Measurements from ENCODE around the gene NUCB2.
A peak's percentile ranks its signal among the peaks of the same experiment; 100 is the strongest.
"Not testable (repeated sequence)": the region's sequence is repeated elsewhere in the genome, so short reads cannot be mapped to it uniquely, and the experiment has no call there.

The NUCB2 gene

DNA sequence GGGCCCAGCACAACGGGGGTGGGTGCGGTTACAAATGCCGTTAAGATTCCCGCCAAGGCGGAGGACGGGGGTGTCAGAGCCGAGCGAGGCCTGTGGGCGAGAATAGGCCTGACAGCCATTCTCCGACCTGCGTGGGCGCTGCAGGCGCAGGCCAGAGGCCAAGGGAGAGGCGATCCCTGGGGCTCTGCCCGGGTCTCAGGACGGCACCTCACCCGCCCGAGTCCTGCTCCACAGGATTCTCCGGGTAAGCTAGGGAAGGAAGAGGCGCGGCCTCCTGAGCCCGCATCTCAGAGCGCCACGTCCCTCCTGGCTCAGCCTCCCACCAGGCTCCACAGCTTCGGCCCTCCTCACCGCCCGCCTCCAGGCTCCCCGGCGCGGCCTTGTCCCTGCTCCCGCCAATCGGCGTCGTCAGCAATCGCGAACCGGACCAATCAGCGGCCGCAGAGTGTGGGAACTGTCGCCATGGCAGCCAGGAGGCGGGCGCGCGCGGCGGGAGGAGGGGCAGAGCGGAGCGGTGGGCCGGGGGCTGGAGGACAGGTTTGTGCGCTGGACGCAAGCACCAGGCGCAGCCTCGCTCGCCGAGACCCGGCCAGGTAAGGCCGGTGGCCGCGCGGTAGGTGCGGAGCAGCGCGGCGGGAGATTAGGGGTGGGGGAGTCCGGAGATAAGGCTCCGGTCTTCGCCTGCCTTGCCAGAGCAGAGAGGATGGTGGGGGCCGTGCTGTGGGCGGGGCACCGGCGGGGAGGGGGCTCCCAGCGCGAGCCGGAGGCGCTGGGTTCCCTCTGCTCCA, at the start of gene NUCB2:
TSS of gene NUCB2 (plus strand) at position 504 of the 788 bp plus-strand sequence. CDS start 18,585 bp downstream, outside the sequence.
- peak; percentile 94 to 96 for DNase-seq

DNA sequence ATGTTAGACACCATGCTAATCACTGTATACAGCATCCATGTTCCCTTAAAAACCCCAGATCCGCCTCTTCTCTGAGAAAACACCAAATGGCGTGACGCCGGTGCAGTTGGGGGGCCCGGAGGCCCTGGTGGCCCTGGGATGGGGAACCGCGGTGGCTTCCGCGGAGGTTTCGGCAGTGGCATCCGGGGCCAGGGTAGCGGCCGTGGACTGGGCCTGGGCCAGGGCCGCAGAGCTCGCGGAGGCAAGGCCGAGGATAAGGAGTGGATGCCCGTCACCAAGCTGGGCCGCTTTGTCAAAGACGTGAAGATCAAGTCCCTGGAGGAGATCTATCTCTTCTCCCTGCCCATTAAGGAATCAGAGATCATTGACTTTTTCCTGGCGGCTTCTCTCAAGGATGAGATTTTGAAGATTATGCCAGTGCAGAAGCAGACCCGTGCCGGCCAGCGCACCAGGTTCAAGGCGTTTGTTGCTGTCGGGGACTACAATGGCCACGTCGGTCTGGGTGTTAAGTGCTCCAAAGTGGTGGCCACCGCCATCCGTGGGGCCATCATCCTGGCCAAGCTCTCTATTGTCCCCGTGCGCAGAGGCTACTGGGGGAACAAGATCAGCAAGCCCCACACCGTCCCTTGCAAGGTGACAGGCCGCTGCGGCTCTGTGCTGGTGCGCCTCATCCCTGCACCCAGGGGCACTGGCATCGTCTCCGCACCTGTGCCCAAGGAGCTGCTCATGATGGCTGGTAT, 48.2 kb upstream of the NUCB2 start:
- DNase-seq, result not testable (repeated sequence)

DNA sequence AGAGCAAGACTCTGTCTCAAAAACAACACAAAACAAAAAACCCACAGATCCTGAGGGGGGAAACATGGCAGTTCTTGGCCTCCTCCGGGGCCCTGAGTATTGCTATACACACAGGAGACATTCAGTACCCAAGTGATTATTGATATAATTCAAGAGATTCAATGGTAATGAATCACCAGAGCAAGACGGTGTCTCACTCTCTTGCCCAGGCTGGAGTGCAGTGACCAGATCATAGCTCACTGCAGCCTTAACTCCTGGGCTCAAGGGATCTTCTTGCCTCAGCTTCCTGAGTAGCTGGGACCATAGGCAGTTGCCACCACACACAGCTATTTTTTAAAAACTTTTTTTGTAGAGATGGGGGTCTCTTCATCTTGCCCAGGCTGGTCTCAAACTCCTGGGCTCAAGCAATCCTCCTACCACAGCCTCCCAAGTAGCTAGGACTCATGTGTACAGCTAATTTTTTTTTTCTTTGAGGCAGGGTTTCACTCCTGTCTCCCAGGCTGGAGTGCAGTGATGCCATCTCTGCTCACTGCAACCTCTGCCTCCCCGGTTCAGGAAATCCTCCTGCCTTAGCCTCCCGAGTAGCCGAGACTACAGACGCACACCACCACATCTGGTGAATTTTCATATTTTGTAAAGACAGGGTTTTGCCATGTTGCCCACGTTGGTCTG, 46.9 kb upstream of the NUCB2 start:
- DNase-seq, result no peak

DNA sequence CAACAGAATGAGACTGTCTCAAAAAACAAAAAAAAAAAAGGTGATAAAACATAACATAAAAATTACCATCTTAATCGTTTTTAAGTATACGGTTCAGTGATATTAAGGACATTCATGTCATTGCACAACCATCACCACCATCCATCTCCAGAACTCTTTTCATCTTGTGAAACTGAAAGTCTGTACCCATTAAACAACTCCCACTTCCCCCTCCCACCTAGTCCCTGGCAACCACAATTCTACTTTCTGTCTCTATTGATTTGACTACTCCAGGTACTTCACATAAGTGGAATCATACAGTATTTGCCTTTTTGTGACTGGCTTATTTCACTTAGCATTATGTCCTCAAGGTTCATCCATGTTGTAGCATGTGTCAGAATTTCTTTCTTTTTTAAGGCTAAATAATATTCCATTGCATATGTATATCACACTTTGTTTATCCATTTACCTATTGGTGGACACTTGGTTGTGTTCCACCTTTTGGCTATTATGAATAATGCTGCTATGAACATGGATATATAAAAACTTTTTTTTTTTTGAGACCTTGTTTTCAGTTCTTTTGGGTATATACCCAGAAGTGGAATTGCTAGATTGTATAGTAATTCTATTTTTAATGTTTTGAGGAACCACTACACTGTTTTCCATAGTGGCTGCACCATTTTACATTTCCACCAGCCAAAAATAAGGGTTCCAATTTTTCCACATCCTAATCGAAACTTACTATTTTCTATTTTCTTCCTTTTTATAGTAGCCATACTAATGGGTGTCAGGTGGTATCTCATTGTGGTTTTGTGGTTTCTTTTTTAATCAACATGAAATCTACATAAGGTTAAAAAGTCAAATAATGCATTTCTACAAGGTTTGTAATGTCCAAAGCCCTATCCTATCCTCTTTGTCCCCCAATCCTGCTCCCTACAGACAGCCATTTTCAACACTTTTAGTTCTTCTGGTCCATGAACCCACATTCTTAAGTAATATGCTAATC, 45.4 kb upstream of the NUCB2 start:
- DNase-seq, result peak in 1 of 2 donors; percentile 36

DNA sequence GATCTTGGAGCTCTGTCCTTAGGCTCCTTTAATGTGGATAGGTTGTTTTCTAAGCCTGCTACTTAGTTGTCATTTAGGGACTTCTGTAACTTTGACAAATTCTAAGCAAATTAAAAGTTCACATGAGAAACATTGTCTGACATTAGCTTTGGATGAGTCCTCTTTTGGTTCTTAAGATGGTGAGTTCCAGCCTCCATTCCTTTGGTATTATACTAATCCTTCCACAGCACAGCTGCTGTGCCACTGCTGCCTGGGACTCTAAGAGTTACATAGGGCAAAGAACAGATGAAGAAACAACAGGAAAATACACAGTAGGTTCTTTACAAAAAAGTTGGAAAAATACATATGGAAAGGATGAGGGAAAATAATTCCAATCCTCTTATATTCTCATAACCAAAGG, 43.4 kb upstream of the NUCB2 start:
- no peak for DNase-seq

DNA sequence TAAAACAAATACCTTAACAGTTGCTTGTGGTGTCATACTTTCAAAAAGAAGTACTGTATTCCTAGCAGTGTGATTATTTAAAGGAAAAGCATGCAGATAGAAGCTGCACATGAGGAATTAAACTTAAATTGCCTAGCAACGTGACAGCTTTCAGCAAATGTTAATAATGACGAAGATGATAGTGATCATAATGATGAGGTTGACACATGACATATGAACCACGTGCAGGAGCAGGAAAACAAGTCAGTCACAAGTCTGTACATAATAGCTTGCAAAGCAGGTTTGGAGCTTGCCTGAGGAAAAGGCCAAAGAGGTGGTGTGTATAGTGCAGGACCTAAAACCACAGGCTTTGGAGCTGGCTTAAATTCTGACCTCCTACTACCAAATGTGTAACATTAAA, 38.2 kb upstream of the NUCB2 start:
- no peak for DNase-seq

DNA sequence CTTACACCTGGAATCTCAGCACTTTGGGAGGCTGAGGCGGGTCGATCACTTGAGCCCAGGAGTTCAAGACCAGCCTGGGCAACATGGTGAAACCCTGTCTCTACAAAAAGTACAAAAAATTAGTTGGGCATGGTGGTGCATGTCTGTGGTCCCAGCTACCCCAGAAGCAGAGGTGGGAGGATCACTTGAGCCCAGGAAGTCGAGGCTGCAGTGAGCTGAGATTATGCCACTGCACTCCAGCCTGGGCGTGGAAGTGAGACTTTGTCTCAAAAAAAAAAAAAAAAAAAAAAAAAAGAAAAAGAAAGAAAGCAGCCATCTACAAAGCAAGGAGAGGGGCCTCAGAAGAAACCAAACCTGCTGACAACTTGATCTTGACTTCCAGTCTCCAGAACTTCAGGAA, 36.6 kb upstream of the NUCB2 start:
- DNase-seq, result not testable (repeated sequence)

DNA sequence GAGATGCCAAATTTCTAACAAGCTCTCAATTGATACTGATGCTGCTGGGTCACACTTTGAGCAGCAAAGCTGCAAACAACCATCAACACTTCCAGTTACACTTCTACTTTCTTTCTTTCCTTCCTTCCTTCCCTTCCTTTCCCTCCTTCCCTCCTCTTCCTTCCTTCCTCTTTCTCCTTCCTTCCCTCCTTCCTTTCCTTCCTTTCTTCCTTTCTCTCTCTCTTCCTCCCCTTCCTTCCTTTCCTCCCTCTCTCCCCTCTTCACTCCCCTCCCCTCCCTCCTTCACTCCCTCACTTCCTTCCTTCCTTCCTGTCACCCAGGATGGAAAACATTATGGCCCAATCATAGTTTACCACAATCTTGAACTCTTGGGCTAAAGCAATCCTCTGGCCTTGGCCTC, 35.8 kb upstream of the NUCB2 start:
- DNase-seq, result no peak

DNA sequence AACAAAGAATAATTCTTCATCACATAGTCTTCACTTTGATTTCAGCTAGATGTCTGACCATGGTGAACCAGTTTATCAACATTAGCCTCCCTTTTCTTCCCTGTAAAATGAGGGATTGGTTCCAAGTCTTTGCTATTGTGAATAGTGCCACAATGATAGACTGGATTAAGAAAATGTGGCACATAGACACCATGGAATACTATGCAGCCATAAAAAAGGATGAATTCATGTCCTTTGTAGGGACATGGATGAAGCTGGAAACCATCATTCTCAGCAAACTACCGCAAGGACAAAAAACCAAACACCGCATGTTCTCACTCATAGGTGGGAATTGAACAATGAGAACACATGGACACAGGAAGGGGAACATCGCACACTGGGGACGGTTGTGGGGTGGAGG, 33.6 kb upstream of the NUCB2 start:
- not testable (repeated sequence) for DNase-seq

DNA sequence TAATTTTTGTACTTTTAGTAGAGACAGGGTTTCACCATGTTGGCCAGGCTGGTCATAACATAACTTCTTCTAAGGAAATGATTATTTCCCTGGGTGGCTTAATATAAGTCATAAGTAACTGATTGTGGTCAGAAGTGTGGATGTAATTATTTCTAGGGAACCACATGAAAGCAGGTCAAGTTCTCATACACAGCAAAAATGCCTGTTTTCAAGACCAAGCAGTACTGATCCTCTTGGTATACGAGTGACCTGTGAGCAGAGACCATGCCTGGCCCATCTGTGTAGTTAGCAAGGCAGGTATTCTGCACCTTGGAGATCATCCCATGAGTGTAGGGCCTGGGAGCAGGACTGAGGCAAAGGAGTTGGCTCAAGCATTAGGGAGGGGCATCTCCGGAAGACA, 32.5 kb upstream of the NUCB2 start:
- DNase-seq, result no peak

DNA sequence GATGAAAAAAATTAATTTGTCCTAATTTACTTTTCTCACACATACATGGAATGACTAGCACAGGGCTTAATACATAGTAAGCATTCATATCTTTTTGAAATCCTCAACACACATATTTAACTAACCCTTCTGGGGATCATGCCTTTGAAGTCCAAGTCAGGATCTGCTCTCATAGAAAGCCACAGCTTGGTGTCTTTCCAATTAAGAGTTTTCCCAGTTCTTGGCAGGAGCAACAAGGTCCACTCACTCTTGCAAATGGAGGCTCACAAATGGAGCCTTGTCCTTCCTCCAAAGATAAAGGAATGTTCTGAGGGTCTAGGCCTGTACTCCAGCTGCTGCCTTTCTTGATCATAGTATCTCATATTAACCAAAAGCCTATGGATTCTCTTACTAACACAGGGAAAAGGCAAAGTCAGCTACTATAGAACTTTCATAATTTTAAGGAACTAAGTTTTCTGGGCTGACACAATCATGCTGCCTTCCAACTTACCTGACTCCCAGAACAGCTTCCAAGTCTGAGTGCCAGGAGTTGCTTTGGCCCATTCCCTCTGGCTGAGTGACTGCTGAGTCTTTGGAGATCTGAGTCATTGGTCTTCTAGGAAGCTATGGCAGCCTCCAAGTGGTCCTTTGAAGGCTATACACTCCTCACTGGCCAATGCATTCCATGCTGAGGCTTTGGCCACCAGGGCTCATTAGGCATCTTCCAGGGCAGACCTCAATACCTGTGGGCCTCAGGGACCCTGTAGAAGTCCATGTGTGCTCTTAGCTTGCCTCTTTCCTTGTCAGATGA, 25.8 kb upstream of the NUCB2 start:
- DNase-seq, result no peak

DNA sequence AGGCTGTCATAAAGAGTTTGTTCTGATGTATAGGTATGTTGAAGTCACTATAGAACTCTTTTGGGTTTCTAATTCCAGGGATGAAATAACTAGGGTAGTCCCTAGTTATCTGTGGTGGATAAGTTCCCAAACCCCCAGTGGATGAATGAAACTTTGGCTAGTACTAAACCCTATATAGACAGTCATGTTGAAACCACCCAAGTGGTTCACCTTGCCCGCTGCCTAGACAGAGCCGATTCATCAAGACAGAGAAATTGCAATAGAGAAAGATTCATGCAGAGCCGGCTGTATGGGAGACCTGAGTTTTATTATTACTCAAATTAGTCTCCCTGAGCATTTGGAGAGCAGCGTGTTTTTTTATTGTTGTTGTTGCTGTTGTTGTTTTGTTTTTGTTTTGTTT, 23.8 kb upstream of the NUCB2 start:
- no peak for DNase-seq

DNA sequence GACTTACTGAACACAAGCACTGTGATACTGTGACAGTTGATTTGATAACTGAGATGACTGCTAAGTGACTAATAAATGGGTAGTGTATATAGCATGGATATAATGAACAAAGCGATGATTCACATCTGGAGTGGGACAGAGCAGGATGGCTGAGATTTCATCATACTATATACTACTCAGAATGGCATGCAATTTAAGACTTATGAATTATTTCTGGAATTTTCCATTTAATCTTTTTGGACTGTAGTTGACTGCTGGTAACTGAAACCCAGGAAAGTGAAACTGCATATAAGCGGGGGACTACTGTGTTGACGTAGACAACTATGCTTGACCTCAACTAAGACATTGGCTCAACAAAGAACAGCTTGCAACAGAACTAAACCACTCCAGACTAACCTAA, 20.0 kb upstream of the NUCB2 start:
- no peak for DNase-seq

DNA sequence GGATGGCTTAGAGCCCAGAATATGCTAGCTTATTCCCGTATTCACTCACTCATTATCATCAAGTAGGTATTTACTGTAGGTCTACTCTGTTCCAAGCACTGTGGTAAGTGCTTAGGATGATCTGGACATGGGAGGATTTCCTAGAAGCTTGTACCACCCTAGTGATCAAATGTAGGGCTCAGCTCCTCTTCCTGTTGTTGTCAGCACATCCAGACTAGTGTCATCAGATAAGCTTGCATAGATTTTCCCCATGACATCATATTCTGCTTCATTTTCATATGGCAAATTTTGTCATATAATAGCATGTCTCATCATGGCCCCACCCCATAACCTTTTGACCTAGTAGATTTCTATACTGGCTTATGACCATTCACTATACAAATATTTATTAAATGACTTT, 19.3 kb upstream of the NUCB2 start:
- no peak for DNase-seq

DNA sequence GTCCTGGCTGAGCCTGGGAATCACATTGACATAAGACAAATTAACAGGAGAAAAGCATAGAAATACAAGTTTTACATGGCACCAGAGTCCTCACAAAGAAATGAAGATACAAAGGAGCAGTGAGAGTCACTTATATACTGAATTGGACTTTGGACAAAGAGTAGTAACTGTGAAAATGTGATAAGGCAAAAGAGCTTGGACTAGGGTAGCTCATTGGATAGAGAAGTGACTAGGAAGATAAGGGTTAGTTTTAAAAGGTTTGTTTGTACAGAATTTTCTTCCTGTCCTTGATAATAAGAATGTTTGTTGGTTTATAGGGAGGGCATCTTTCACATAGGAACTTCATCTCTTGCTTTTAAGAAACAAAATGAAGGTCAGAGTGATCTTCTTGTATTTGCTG, 17.9 kb upstream of the NUCB2 start:
- DNase-seq, result no peak

DNA sequence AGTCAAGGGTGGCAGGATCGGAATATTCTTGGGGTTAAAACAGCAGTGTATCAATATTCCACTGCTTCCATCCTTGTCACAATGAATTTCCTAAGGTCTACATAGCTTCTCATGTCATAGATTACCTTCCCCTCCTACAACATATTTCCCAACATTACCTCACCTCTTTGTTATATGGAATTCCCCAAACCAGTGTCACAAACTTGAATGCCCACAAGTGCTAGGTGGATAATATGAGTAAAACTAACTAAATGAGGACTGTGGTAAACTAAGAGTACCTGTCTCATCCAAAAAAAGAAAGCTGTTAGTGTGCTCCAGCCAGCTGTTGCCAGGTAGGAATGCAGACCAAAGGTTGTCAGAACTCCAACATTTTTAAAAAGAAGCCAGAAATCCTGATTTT, 17.0 kb upstream of the NUCB2 start:
- DNase-seq, result no peak

DNA sequence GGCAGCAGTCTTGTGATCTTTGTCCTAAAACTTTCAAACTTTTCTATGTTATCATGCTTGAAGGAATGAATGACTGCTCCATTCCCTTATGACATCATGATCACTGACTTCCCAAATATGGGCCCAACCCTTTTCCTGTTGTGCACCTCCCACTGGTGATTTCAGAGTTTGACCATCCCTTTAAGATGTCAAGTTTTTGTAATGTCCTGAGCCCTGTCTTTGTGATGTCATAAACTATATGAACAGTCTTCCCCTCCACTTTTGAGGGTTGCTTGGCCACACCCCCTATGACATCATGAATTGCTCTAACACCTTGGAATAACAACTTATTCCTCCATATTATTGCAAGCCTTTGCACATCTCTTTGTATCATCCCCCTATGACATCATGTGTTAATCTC, 16.5 kb upstream of the NUCB2 start:
- no peak for DNase-seq

DNA sequence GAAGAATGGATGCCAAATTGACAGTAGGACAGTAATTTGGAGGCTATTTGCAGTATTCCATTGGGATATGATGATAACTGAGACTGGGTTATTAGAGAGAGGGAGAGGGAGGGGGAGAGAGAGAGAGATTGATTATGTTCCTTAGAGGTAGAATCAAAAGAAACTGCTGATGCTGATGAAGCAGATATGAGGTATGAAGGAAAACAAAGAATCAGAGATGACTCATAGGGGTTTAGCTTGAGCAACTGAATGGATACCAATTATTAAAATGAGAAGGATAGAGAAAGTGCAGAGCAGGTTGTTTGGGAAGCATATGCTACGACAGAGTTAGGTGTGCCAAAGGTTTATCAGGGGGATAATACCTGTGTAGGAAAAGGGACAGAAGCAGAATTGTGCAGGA, 12.8 kb upstream of the NUCB2 start:
- no peak for DNase-seq

DNA sequence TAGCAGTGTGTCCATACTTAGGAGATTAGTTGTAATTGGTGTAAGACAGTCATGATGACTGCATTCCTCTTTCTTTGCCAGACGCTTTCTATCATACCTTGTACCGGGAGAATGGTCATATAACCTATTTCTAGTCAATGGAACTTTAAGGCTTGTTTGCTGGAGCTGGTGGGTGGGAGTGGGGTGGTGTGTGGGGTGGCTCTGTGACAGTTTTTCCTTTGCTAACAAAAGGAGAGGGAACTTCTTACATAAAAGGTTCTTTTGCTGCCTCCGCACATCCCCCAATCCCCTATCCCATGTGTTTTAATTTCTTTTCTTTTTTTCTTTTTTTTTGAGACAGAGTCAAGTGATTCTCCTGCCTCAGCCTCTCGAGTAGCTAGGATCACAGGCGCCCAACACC, 9.8 kb upstream of the NUCB2 start:
- no peak for DNase-seq

DNA sequence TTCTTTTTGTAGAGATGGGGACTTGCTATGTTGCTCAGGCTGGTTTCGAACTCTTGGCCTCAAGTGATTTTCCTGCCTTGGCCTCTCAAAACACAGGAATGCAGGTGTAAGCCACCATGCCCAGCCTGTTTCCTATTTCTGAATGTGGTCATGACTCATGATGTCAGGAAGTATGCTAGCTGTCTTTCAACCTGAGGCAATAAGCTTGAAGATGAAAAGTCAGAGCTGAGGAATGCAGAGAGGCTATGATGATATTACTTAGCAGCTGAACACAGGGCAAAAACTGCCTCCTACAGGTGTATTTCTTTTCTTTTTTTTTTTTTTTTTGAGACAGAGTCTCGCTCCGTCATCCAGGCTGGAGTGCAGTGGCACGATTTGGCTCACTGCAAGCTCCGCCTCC, 9.0 kb upstream of the NUCB2 start:
- no peak for DNase-seq

DNA sequence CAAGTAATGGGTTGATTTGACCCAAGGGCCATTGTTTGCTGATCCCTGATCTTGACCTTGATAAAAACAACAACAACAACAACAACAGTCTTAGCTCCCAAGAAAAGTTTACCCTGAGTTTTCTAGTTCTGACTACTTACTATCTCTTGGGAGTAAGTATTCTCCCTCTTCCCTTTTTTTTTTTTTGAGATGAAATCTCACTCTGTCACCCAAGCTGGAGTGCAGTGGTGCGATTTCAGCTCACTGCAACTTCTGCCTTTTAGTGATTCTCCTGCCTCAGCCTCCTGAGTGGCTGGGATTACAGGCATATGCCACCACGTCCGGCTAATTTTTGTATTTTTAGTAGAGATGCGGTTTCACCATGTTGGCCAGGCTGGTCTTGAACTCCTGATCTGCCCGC, 8.0 kb upstream of the NUCB2 start:
- DNase-seq, result not testable (repeated sequence)

DNA sequence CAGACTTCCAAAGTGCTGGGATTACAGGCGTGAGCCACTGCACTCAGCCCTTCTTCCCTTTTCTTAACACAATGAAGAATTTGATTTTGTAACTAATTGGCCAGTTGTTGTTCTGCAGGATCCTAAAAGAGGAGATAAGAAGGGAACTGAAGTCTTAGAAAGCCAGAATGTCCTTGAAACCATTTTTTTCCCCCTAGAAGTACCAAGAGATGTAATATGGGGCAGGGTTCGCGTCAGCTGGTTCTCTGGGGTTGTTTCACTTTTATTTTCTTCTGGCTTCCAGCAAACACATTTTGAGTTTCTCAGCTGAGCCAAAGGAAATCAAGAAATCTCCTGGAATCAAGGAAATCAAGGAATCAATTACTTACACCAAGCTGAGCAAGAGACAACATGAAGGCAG, 7.6 kb upstream of the NUCB2 start:
- no peak for DNase-seq
